Upper lobe of right lung (tissue), 1 donor: ENCODE data around the gene DKKL1. TPM values are rescaled to one million over a fixed set of nuclear protein-coding genes. Genes with fewer than 3 reads are reported as not detected.

Experiments
- ATAC-seq: fragments of 200-7000 bp; cut with Tn5 transposase; one replicate; pipeline ENCODE4 v1.9.1; 2020; ENCODE audit warnings: mild to moderate bottlenecking, moderate library complexity
- DNase-seq: peaks from one replicate; pipeline ENCODE4 v3.0.0-alpha.2; 2020
- H3K27ac ChIP-seq: fragments of 200-600 bp; one replicate; pipeline ENCODE4 v1.8.0; 2022
- H3K27me3 ChIP-seq: fragments of 200-600 bp; one replicate; pipeline ENCODE4 v1.8.0; 2022; ENCODE audit warnings: mild to moderate bottlenecking
- H3K36me3 ChIP-seq: fragments of 200-600 bp; one replicate; pipeline ENCODE4 v1.8.0; 2022
- H3K4me1 ChIP-seq: fragments of 200-600 bp; one replicate; pipeline ENCODE4 v1.8.0; 2022
- H3K4me3 ChIP-seq: fragments of 200-600 bp; one replicate; pipeline ENCODE4 v1.8.0; 2022; ENCODE audit warnings: mild to moderate bottlenecking
- H3K9me3 ChIP-seq: fragments of 200-600 bp; one replicate; pipeline ENCODE4 v1.8.0; 2022
- intact Hi-C: fragments of 100-400 bp; cut with DNase I; formaldehyde crosslinking; loops from one replicate; pipeline ENCODE4 v1.11.0; 2022
- total RNA-seq: library from RNA; stranded (reverse); fragmentation: NEBNext Ultra II Directional; extraction: Animal tissue kit (Norgen Biotek cat#: 25700); gene quantifications from one replicate; pipeline ENCODE4 v1.2.1, GENCODE V29; 2021
- TF ChIP-seq, protein P1 (sequence below): fragments of 200-600 bp; IDR thresholded peaks from one replicate; pipeline ENCODE4 v1.8.0; 2022; ENCODE audit warnings: antibody characterized with exemption
- donor health status: DM: no; HTN: yes; CAD: no; lungs with severe emphysema.

Gene DKKL1
- total RNA-seq, 1 donor from 2014 or later: not detected

- H3K36me3 ChIP-seq: peaks cover 28% of the 10 kb centered on the region
Observed at GRCh38 chr19:49357186-49357585, 6.5 kb upstream of the DKKL1 start.

GRCh38 chr19:49359851-49360820 lies 3.5 kb upstream of the DKKL1 start:
- intact Hi-C loops: no loop called here
- TF ChIP-seq, protein P1, sequence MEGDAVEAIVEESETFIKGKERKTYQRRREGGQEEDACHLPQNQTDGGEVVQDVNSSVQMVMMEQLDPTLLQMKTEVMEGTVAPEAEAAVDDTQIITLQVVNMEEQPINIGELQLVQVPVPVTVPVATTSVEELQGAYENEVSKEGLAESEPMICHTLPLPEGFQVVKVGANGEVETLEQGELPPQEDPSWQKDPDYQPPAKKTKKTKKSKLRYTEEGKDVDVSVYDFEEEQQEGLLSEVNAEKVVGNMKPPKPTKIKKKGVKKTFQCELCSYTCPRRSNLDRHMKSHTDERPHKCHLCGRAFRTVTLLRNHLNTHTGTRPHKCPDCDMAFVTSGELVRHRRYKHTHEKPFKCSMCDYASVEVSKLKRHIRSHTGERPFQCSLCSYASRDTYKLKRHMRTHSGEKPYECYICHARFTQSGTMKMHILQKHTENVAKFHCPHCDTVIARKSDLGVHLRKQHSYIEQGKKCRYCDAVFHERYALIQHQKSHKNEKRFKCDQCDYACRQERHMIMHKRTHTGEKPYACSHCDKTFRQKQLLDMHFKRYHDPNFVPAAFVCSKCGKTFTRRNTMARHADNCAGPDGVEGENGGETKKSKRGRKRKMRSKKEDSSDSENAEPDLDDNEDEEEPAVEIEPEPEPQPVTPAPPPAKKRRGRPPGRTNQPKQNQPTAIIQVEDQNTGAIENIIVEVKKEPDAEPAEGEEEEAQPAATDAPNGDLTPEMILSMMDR: no peak
- no peaks in the 10 kb centered on the region for H3K27me3 ChIP-seq
- H3K4me1 ChIP-seq: peaks cover 13% of the 10 kb centered on the region
- H3K36me3 ChIP-seq: peaks cover 18% of the 10 kb centered on the region
- no peak for ATAC-seq
- no peaks in the 10 kb centered on the region for H3K9me3 ChIP-seq
- DNase-seq: no peak
- no peak overlapping the region for H3K27ac ChIP-seq
- no peak overlapping the region for H3K4me3 ChIP-seq

More at GRCh38 chr19:49357186-49357585, 6.5 kb upstream of the DKKL1 start:
- TF ChIP-seq, protein P1: no peak
- H3K4me1 ChIP-seq: peaks cover 6% of the 10 kb centered on the region
- H3K4me3 ChIP-seq: no peak overlapping the region
- H3K9me3 ChIP-seq: no peaks in the 10 kb centered on the region
- intact Hi-C loops: no loop called here
- no peak for ATAC-seq
- no peak for DNase-seq
- no peaks in the 10 kb centered on the region for H3K27me3 ChIP-seq
- no peak overlapping the region for H3K27ac ChIP-seq

DNA sequence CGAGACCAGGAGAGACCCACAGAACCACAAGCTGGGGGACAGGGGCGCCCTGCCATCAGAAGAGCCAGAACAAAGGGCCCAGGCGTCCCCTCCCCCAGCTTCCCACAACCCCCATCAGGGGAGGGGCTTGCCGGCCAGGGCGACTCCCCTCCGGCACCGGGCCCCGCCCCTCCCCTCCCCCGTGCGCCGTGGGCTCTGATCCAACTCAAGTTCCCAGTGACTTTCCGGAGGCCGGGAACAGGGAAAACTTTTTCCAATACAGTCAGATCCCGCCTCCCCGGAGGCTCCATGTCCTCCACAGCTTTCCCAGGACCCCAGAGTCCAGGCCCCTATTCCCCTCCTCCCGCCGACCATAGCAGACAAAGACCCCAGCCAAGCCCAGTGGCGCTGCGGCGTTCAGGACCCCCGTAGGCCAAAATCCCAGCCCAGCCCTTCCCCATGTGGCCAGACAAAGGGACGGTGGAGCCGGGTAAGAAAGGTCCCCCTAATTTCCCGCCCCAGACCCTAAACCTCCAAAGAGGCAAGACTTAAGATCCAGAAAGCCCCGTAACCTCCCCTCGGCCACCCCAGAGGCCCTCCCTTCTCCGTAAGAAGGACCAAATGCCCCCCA lies 2.1 kb upstream of the DKKL1 start:
- Histone ChIP-seq H3K27ac (peak overlapping the region; percentile 88), H3K4me3 (peak overlapping the region; percentile 76), H3K36me3 (peaks cover 15% of the 10 kb centered on the region), H3K4me1 (peaks cover 7% of the 10 kb centered on the region), H3K9me3 (no peaks in the 10 kb centered on the region), H3K27me3 (no peaks in the 10 kb centered on the region)
- TF ChIP-seq, protein P1: no peak
- ATAC-seq: peak; percentile 40
- intact Hi-C loops: no loop called here
- DNase-seq: peak; percentile 88

DNA sequence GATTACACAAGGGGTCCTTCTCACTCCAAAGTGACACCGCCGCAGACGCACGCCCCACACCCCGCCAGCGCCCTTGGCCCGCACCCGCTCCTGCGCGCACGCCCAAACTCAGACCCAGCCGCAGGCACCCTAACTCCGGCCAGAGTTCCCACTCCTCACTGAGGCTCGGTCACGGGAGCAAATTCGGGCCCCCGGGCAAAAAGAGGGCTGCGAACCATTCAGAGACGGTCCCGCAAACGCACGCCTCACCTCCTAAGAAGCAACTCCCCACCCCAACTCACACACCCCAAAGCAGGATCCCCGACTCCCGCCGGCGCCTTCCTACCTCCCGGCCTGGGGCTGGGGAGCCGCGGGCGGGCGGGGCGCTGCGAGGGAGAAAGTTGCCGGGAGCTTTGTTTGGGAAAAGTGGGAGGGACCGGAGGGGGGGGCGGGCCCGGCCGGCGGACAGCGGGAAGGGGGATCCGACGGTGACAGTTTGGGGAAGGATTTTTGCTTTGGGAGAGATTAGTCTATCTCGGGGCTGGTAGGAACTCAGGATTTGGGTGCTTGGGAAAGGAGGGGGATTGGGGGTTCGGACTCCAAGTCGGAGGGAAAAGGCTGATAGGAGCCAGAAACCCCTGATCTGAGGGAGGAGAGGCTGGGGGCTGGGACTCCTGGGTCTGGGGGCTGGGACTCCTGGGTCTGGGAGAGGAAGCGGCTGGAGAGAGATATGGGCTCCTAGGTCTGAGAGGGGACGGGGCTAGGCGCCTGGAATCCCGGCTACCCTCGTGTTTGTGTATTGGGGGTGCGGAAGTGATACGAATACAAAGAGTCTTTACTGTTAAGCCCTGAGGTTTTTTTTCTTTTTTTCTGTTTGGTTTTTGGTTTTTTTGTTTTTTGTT lies 1.4 kb upstream of the DKKL1 start, which contains the start of gene TEAD2:
TEAD2 (minus strand) TSS at position 369 of the 881 bp plus-strand sequence. CDS start 2,341 bp downstream, outside the sequence.
- H3K36me3 ChIP-seq: peaks cover 15% of the 10 kb centered on the region
- H3K9me3 ChIP-seq: no peaks in the 10 kb centered on the region
- peak within 1 kb of the TSS; percentile 76 for H3K4me3 ChIP-seq
- intact Hi-C loops: no loop called here
- DNase-seq (peak; percentile 85), ATAC-seq (peak; percentile 16)
- peaks cover 7% of the 10 kb centered on the region for H3K4me1 ChIP-seq
- TF ChIP-seq, protein P1: no peak
- peak within 1 kb of the TSS; percentile 88 for H3K27ac ChIP-seq
- H3K27me3 ChIP-seq: no peaks in the 10 kb centered on the region

DNA sequence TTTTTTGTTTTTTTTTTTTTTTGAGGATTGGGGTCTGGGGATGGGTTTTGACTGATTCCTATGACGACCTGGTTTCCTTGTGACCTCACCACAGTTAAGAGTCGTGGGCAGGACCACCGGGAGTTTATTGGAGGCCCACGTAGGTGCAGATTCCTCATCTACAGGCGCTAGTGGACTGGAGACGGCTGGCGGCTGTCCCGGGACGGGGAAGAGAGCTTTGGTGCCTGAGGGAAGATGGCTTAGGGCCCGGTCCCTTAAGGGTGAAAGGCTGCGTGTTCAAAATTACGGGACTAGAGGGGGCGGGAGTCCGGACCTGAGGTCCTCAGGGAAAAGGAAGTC lies 779 bp upstream of the DKKL1 start:
- H3K27ac ChIP-seq: peak overlapping the region; percentile 61
- no peaks in the 10 kb centered on the region for H3K27me3 ChIP-seq
- no peaks in the 10 kb centered on the region for H3K9me3 ChIP-seq
- DNase-seq: peak; percentile 71
- intact Hi-C loops: no loop called here
- ATAC-seq: no peak
- peak overlapping the region; percentile 76 for H3K4me3 ChIP-seq
- H3K4me1 ChIP-seq: peaks cover 7% of the 10 kb centered on the region
- peaks cover 15% of the 10 kb centered on the region for H3K36me3 ChIP-seq
- TF ChIP-seq, protein P1: no peak
